DMS 273 (cell line): ENCODE measurements around the gene QPRT.
"Not testable (repeated sequence)": the region's sequence is repeated elsewhere in the genome, so short reads cannot be mapped to it uniquely, and the experiment has no call there.

Experiments
- DNase-seq: peaks from one replicate; lab custom pipeline; 2025; ENCODE audit not compliant: unreplicated experiment; lab: John Stamatoyannopoulos, UW

The QPRT gene

DNA sequence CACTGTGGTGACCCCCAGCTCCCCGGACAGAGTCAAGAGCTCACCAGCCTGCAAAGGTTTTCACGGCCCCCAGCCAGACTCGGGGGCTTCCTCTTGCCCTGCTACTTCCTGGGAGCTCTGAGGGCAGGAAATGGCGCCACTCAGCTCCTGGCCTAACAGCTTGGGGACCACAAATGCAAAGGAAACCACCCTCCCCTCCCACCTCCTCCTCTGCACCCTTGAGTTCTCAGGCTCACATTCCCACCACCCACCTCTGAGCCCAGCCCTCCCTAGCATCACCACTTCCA is 16.3 kb upstream of the QPRT start:
- no peak for DNase-seq

DNA sequence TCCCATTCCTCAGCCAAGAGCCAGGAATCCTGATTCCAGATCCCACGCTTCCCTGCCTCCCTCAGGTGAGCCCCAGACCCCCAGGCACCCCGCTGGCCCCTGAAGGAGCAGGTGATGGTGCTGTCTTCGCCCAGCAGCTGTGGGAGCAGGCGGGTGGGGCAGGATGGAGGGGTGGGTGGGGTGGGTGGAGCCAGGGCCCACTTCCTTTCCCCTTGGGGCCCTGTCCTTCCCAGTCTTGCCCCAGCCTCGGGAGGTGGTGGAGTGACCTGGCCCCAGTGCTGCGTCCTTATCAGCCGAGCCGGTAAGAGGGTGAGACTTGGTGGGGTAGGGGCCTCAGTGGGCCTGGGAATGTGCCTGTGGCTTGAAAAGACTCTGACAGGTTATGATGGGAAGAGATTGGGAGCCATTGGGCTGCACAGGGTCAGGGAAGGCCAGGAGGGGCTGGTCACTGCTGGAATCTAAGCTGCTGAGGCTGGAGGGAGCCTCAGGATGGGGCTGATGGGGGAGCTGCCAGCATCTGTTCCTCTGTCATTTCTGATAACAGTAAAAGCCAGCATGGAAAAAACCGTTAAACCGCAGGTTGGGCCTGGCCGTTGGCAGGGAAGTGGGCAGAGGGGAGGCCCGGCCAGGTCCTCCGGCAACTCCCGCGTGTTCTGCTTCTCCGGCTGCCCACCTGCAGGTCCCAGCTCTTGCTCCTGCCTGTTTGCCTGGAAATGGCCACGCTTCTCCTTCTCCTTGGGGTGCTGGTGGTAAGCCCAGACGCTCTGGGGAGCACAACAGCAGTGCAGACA is 15.8 kb upstream of the QPRT start, which contains the start of gene SPN:
TSS of gene SPN (plus strand) at position 232 of the 791 bp plus-strand sequence. CDS start at position 714, 482 bp downstream.
- DNase-seq: no peak

GRCh38 chr16:29663807-29664090 is 15.2 kb upstream of the QPRT start:
- DNase-seq: no peak

DNA sequence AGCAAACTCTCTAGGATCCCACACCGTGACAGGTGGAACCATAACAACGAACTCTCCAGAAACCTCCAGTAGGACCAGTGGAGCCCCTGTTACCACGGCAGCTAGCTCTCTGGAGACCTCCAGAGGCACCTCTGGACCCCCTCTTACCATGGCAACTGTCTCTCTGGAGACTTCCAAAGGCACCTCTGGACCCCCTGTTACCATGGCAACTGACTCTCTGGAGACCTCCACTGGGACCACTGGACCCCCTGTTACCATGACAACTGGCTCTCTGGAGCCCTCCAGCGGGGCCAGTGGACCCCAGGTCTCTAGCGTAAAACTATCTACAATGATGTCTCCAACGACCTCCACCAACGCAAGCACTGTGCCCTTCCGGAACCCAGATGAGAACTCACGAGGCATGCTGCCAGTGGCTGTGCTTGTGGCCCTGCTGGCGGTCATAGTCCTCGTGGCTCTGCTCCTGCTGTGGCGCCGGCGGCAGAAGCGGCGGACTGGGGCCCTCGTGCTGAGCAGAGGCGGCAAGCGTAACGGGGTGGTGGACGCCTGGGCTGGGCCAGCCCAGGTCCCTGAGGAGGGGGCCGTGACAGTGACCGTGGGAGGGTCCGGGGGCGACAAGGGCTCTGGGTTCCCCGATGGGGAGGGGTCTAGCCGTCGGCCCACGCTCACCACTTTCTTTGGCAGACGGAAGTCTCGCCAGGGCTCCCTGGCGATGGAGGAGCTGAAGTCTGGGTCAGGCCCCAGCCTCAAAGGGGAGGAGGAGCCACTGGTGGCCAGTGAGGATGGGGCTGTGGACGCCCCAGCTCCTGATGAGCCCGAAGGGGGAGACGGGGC is 14.7 kb upstream of the QPRT start:
- peak; percentile 29 for DNase-seq

DNA sequence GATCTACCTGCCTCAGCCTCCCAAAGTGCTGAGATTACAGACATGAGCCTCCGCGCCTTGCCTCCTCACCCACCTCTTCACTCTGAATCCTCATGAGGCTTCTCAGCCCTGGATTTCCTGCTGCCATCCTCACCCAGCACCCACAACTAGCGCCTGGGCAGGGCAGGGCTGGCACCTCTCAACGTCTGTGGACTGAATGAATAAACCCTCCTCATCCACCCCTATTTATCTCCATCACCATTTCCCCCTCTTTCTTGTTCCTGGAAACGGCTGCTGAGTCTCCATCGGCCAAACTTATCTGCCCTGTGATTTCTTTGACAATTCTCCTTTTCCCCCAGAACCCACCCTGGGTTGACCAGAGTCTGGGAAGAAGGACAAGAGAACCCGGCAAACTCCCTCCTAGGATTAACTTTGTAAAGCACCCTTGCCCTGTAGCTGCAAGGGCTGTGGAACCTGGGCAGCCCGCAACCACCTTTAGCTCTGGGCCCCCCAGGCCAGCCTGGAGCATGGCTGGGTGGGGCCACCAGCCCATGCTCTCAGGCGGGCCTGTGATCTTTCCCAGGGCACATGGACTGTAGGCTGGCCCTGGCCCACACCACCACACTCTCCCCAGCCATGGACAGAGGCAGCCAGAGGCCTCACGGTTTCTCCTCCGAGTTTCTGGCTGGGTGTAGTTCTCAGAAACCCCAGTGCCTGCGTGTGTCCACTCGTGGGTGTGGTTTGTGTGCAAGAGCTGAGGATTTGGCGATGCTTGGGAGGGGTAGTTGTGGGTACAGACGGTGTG is 13.5 kb upstream of the QPRT start:
- no peak for DNase-seq

DNA sequence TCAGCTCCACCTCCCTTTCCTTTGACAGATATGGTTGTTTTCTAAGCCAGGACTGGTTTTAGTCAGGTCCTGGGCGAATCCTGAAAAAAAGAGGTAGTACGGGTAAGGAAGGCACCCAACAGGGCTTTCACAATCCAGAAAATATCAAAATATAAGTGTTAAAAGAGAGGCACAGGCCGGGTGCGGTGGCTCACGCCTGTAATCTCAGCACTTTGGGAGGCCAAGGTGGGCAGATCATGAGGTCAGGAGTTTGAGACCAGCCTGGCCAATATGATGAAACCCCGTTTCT is 11.7 kb upstream of the QPRT start:
- DNase-seq: not testable (repeated sequence)

DNA sequence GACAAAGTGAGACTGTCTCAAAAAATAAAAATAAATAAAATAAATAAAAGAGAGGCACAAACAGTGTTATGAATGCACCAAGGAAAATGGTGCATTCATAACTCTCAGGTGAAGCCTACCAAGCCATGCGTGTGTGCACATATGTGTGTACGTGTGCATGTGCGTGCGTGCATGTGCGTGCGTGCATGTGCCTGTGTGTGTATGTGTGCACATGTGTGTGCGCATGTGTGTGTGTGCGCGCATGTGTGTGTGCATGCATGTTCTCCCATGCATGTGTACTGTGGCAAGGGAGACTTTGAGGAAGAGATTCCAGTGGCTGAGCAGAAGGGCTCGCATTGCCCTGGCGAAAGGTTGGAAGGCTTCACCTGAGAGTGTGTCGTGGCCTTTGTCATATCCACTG is 11.2 kb upstream of the QPRT start:
- no peak for DNase-seq

GRCh38 chr16:29668267-29668666 is 10.7 kb upstream of the QPRT start:
- no peak for DNase-seq

DNA sequence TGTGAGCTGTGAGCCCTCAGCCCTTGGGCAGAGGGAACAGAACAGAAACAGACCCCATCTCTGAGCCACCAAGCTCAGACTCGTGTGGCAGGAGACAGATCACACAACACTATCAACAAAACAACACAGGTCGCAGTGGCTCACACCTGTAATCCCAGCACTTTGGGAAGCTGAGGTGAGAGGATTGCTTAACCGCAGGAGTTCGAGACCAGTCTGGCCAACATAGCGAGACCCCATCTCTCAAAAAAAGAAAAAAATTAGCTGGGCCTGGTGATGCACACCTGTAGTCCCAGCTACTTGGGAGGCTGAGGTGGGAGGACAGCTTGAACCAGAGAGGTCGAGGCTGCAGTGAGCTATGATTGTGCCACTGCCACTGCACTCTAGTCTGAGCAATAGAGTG is 5.5 kb upstream of the QPRT start:
- no peak for DNase-seq

DNA sequence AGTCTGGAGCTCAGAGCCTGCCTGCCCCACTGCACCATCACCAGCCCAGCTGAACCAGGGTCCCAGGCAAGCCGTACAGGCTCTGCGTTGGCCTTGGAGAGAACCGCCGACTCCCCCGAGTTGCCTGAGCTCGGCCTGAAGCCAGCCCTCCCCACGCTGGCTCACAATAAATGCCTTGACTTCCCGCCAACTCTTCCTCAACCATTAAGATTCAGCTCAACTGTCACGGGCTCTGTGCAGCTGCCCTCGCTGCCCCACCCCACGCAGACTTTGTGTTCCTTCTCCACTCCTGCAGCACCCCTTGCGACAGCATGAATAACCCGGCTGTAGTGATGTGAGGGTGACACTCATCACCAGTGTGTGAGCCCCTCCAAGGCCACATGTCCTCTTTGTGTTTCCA is 4.8 kb upstream of the QPRT start:
- DNase-seq: peak; percentile 83

GRCh38 chr16:29675811-29676643 is 3.0 kb upstream of the QPRT start:
- DNase-seq: peak; percentile 76

DNA sequence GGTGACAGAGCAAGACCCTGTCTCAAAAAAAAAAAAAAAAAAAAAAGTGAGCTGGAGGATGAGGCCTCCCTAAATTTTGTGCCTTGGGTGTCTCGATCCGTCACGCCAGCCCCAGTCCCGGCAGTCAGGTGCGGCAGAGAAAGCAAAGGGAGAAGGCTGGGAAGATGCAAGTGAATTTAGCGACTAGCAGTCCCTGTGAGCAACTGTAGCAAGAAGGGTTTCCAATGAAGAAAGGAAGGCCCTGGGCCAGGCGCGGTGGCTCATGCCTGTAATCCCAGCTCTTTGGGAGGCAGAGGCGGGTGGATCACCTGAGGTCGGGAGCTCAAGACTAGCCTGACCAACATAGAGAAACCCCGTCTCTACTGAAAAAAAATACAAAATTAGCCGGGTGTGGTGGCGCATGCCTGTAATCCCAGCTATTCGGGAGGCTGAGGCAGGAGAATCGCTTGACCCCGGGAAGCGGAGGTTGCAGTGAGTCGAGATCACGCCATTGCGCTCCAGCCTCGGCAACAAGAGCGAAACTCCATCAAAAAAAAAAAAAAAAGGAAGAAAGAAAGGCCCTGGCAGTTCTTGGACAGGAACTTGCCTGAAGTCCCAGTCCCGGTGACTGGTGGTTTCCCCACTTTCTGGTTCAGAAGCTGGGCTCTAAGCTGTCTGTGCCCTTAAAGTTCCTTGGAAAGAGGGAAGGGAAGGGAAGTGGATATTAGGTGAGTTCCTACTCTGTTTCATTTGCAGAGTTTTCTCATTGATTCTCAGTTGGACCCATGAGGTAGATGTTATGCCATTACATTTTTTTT is 1.8 kb upstream of the QPRT start:
- no peak for DNase-seq

GRCh38 chr16:29680180-29680598 is 1.2 kb downstream of the QPRT start:
- DNase-seq: peak; percentile 30

DNA sequence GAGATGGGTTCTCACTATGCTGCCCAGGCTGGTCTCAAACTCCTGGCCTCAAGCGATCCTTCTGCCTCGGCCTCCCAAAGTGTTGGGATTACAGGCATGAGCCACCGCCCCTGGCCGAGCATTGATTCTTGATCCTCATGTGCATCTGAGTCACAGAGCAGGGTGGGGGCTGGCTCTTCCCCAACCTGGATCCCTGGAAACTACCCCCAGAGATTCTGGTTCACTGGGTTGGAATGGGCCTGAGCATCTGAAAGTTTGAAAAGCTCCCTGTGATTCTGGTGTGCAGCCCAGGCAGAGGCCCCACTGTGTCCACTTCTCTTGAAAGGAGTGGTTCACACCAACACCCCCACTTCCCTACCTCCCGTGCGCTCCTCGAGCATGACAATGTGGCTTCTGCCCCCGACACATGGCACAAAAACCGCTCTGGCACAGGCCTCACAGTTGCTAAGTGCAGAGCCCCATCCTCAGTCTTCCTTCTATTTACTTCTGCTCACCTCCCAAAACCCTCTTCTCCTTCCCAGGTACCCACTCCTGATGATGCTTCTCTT is 4.6 kb downstream of the QPRT start:
- no peak for DNase-seq

- no peak for DNase-seq
Measured at GRCh38 chr16:29684679-29685078, 5.7 kb downstream of the QPRT start.

GRCh38 chr16:29686740-29687332 is 7.9 kb downstream of the QPRT start:
- no peak for DNase-seq

DNA sequence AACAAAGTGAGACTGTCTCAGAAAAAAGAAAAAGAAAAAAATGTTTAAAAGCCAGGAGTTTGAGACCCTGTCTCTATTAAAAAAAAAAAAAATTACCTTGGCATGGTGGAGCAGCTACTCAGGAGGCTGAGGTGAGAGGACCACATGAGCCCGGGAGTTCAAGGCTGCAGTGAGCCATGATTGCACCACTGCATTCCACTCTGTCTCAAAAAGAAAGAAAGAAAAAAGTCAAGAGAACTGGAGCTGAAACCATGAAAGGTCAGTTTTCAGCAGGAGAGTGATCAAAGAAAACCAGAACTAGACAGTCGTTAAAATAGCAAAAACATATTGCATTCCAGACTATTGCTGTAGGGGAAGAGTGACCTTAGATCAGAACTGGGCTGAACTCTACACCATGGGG is 8.8 kb downstream of the QPRT start:
- DNase-seq: no peak

DNA sequence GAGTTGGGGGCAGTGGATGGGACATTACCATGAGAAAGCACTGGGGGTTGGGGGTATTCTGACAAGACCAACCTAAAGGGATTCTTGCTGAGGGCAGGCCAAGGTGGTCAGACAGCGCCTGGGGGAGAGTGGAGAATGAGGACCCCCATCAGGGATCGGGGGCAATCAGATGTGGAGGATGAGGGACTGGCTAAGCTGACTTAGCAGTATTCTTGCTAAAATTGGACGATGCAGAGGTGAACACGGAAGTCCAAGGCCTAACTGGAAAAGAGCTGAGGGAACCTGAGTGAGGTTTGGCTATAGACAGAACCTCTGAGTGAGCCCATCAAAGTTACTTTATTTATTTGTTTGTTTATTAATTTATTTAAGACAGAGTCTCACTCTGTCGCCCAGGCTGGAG is 9.2 kb downstream of the QPRT start:
- no peak for DNase-seq

DNA sequence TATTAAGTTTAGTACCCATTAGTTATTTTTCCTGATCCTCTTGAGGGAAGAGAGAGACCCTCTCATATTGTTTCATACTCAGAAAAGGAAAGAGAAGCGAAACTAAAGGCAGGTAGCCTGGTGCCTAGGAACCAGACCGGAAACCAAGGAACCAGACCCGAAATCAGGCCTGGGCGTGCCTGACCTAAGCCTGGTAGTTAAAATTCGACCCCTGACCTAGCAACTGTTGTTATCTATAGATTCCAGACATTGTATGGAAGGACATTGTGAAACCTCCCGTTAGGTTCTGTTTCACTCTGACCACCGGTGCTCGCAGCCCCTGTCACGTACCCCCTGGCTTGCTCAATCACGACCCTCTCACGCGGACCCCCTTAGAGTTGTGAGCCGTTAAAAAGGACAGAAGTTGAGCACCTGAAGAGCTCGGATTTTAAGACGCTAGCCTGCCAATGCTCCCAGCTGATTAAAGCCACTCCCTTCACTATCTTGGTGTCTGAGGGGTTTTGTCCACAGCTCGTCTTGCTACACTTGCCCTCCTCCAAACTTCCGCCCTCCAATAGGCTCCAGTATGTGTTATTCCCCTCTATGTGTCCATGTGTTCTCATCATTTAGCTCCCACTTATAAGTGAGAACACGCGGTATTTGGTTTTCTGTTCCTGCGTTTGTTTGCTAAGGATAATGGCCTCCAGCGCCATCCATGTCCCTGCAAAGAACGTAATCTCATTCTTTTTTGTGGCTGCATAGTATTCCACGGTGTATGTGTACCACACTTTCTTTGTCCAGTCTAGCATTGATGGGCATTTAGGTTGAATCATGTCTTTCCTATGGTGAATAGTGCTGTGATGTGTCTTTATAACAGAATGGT is 10.7 kb downstream of the QPRT start:
- DNase-seq: not testable (repeated sequence)
